Mucosa of descending colon (tissue), 3 donors: ENCODE data around the gene PLXND1. TPM values are rescaled to one million over a fixed set of nuclear protein-coding genes. Genes with fewer than 3 reads are reported as not detected.
A peak's percentile ranks its signal among the peaks of the same experiment; 100 is the strongest.

ENCODE experiments used
- ATAC-seq: fragments of 200-7000 bp; cut with Tn5 transposase; one replicate; pipeline ENCODE4 v1.9.1; 2020; ENCODE audit warnings: mild to moderate bottlenecking, moderate library complexity
- DNase-seq, 3 donors: peaks; one replicate each; pipeline ENCODE4 v3.0.0-alpha.2; 2020
- H3K36me3 ChIP-seq: fragments of 200-600 bp; one replicate; pipeline ENCODE4 v1.8.0; 2021; ENCODE audit warnings: low read depth, mild to moderate bottlenecking
- H3K4me1 ChIP-seq: fragments of 200-600 bp; one replicate; pipeline ENCODE4 v1.8.0; 2021; ENCODE audit warnings: low read depth, mild to moderate bottlenecking
- H3K4me3 ChIP-seq: fragments of 200-600 bp; one replicate; pipeline ENCODE4 v1.8.0; 2021; ENCODE audit warnings: mild to moderate bottlenecking
- H3K9me3 ChIP-seq: fragments of 200-600 bp; one replicate; pipeline ENCODE4 v1.8.0; 2021; ENCODE audit warnings: mild to moderate bottlenecking
- intact Hi-C, 2 donors: fragments of 100-400 bp; cut with DNase I in 1 of 2; cut with micrococcal nuclease in 1 of 2; formaldehyde crosslinking; loops; one replicate each; pipeline versions ENCODE4 v1.11.0 to v1.11.1; 2022; cut with DNase I, micrococcal nuclease
- total RNA-seq, 3 donors: library from RNA; stranded (reverse); fragmentation: NEBNext Ultra II Directional in 2 of 3; extraction: Animal tissue kit (Norgen Biotek cat#: 25700) in 2 of 3; gene quantifications; one replicate each; pipeline versions ENCODE4 v1.2.1 to v1.2.4, GENCODE V29; 2021 to 2023
- TF ChIP-seq, protein P1 (sequence below): fragments of 200-600 bp; IDR thresholded peaks from one replicate; pipeline ENCODE4 v1.8.0; 2022; ENCODE audit warnings: antibody characterized with exemption, mild to moderate bottlenecking
- donor health status: DM: no; HTN: no; CAD: no; lungs with moderate emphysema.
- donor health status: DM: no; HTN: no; CAD: no.
- donor health status: DM: no; HTN: yes; CAD: no.

The PLXND1 gene
- total RNA-seq, 3 donors from 2014 or later: 26.8 to 57.1 (median 48.1) TPM

DNA sequence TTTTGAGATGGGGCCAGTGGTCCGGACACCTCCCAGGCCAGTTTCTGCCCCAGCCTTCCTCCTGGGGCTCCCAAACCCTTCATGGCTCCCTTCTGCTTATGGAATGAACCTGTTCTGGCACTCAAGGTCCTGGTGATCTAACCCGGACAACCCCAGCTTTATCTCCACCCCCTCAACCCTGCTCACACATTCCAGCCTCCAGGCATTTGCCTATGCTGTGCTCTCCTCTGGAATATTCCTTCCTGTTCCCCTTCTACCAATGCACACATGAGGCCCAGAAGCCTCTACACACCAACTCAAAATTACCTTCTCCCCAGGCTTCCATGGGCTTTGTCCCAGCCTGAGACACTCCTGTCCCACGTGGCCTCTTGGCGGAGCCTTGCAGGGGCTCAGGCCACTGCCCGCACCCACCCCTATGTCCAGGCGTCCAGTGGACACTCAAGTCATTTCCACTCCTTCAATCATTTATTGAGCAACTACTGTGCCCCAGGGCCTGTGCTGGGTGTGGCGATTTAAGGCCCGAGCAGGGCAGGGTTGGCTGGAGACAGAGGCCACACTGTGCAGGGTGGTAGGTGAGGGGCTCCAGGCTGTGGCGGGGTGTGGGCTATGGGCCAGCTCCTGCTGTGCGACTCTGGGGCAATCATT lies 18.8 kb downstream of the PLXND1 start:
- no peak for DNase-seq
- TF ChIP-seq, protein P1, sequence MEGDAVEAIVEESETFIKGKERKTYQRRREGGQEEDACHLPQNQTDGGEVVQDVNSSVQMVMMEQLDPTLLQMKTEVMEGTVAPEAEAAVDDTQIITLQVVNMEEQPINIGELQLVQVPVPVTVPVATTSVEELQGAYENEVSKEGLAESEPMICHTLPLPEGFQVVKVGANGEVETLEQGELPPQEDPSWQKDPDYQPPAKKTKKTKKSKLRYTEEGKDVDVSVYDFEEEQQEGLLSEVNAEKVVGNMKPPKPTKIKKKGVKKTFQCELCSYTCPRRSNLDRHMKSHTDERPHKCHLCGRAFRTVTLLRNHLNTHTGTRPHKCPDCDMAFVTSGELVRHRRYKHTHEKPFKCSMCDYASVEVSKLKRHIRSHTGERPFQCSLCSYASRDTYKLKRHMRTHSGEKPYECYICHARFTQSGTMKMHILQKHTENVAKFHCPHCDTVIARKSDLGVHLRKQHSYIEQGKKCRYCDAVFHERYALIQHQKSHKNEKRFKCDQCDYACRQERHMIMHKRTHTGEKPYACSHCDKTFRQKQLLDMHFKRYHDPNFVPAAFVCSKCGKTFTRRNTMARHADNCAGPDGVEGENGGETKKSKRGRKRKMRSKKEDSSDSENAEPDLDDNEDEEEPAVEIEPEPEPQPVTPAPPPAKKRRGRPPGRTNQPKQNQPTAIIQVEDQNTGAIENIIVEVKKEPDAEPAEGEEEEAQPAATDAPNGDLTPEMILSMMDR: no peak
- no peak for ATAC-seq
- H3K4me1 ChIP-seq: no peaks in the 10 kb centered on the region
- no peaks in the 10 kb centered on the region for H3K36me3 ChIP-seq
- no peak overlapping the region for H3K4me3 ChIP-seq
- intact Hi-C loops: no loop called here
- H3K9me3 ChIP-seq: no peaks in the 10 kb centered on the region

DNA sequence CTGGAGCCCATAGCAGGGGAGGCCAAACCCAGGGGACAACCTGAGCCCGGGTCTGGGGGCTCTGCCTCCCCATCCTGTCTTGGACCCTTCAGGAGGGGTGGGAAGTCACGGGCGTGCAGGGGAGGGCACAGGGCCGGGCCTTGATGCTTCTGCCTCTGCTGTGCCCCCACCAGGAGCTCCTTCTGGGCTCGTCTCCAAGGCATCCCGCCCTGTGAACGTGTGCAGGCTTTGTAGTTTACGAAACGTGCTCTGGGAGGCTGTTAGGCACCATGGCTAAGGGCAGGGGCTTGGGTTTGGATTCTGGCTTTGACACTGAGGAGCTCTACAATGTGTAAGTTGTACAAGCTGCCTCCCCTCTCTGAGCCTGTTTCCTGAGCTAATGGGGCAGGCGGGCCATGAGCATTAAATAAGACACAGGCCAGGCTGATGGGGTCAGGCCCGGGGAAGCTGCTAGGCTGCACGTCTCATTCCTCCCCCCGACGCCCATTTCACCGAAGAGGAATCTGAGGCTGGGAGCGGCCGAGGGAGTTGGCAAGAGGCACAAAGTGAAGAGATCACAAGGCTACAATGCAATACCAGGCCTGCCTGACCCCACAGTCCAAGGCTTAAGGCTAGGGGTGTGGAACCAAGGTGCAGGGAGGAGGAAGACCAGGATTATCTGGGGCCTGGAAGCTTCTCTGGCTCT lies 19.6 kb downstream of the PLXND1 start:
- no peaks in the 10 kb centered on the region for H3K36me3 ChIP-seq
- H3K9me3 ChIP-seq: no peaks in the 10 kb centered on the region
- intact Hi-C loops: no loop called here
- DNase-seq (peak in 1 of 3 donors; percentile 58), ATAC-seq (no peak)
- no peaks in the 10 kb centered on the region for H3K4me1 ChIP-seq
- H3K4me3 ChIP-seq: no peak overlapping the region
- TF ChIP-seq, protein P1: no peak

DNA sequence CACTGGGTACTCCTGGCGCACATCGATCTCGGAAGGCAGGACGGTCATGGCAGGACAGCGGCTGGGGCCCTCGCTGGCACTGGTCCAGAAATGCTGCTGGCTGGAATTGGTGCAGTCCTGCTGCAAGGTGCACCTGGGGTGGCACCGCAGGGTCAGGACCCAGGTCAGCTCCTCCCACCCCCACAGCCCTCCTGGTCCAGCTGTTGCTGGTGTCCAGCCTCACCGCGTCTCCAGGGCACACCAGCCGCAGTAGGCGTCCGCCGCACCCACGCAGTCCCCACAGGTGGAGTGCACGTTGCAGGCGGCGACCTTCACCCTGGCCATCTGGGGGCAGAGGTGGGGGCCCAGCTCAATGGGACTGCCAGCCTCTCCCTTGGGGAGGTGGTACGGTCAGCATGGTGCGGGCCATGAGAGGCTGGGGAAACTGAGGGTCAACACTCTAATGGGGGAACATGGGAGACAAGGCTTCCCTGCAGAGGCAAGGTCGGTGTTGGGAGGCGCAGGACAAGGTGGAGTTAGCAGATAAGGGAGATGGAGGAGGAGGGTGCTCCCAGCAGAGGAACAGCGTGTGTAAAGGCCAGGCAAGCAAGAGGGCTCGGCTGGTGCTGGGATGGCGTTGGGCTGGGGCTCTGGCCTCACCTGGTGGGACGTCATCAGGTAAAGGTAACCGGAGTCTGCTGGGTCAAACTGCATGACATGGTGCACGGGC lies 20.4 kb downstream of the PLXND1 start:
- intact Hi-C loops: no loop called here
- Histone ChIP-seq H3K4me1 (no peaks in the 10 kb centered on the region), H3K9me3 (no peaks in the 10 kb centered on the region), H3K36me3 (no peaks in the 10 kb centered on the region), H3K4me3 (no peak overlapping the region)
- DNase-seq (no peak), ATAC-seq (no peak)
- TF ChIP-seq, protein P1: no peak

DNA sequence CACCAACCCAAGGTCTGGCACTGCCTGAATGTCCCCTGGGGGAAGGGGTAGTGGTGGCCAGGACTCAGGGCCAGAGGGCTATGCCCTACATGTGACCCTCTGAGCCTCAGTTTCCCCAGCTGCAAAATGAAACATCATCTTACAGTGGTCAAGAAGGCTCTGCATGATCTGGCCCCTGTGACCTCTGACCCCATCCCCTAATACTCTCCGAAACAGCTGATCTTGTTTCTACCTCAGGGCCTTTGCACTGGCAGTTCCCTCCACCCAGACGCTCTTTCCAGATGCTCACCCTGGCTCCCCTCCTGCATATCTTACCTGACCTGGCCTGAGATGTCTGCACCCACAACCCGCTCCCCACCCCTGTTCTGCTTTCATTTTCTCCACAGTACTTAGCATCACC lies 21.8 kb downstream of the PLXND1 start:
- ATAC-seq (no peak), DNase-seq (no peak)
- TF ChIP-seq, protein P1: no peak
- Histone ChIP-seq H3K4me1 (no peaks in the 10 kb centered on the region), H3K36me3 (no peaks in the 10 kb centered on the region), H3K4me3 (no peak overlapping the region), H3K9me3 (no peaks in the 10 kb centered on the region)
- intact Hi-C loops: no loop called here

DNA sequence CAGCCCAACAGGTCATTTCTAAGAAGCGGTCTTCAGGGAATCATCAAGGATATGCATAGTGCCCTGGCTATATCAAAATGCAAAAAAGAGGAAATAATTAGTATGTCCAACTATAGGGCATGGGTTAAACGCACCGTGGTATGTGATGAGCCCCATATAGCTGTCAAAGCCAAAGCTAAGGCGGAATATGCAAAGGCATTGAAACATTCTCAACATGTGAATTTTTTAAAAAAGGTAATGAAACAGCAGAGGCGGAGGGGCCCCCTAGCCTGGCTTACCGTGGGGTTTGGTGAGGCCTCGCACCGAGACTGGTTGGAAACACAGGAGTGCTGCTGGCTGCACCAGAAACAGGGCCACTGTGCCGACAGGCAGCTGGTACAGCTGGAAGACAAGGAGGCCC lies 23.2 kb downstream of the PLXND1 start:
- TF ChIP-seq, protein P1: no peak
- DNase-seq (no peak), ATAC-seq (no peak)
- H3K4me3 ChIP-seq: no peak overlapping the region
- no peaks in the 10 kb centered on the region for H3K9me3 ChIP-seq
- no peaks in the 10 kb centered on the region for H3K36me3 ChIP-seq
- peaks cover 2% of the 10 kb centered on the region for H3K4me1 ChIP-seq
- intact Hi-C loops: no loop called here
